ENCODE data around the gene DCDC2B.
A peak's percentile ranks its signal among the peaks of the same experiment; 100 is the strongest.

Gene DCDC2B

GRCh38 chr1:32197074-32197473 is 11.8 kb upstream of the DCDC2B start:
- H3K4me2 ChIP-seq: no peak overlapping the region; the same call in 1 of the 2 replicates
- H4K20me1 ChIP-seq (ENCODE audit: insufficient read depth): no peaks in the 10 kb centered on the region
- H2AFZ ChIP-seq (ENCODE audit: low read depth): no peak overlapping the region
- H3K4me1 ChIP-seq (ENCODE audit: low read depth, poor library complexity, severe bottlenecking): peaks cover 87% of the 10 kb centered on the region
- no peaks in the 10 kb centered on the region for H3K27me3 ChIP-seq (ENCODE audit: insufficient read depth, low read depth)
- no peaks in the 10 kb centered on the region for H3K79me2 ChIP-seq (ENCODE audit: insufficient read depth, low read depth)
- no peak for TF ChIP-seq CTCF (conservative IDR thresholded peaks at IDR 0.05; ENCODE audit: low read depth, low read length)
- H3K27ac ChIP-seq: no peak overlapping the region
- no peak overlapping the region for H3K4me3 ChIP-seq (IDR thresholded peaks at IDR 0.05; ENCODE audit: insufficient read depth, low read depth, low read length)
- no peak overlapping the region for H3K9ac ChIP-seq
- H3K36me3 ChIP-seq (ENCODE audit: insufficient read depth): peaks cover 6% of the 10 kb centered on the region; the same call in 1 of the 2 replicates

DNA sequence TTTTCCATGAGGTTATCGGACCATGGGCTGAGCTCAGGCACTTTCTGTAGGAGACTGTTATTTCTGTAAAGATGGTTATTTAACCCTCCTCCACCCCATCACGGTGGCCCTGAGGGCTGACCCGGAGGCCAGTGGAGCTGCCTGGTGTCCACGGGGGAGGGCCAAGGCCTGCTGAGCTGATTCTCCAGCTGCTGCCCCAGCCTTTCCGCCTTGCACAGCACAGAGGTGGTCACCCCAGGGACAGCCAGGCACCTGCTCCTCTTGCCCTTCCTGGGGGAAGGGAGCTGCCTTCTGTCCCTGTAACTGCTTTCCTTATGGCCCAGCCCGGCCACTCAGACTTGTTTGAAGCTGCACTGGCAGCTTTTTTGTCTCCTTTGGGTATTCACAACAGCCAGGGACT is 11.1 kb upstream of the DCDC2B start:
- Histone ChIP-seq H3K27me3 (ENCODE audit: insufficient read depth, low read depth) (no peaks in the 10 kb centered on the region), H3K9ac (no peak overlapping the region), H3K79me2 (ENCODE audit: insufficient read depth, low read depth) (no peaks in the 10 kb centered on the region), H4K20me1 (ENCODE audit: insufficient read depth) (no peaks in the 10 kb centered on the region), H2AFZ (ENCODE audit: low read depth) (no peak overlapping the region), H3K4me2 (no peak overlapping the region; the same call in 1 of the 2 replicates), H3K27ac (no peak overlapping the region), H3K4me1 (ENCODE audit: low read depth, poor library complexity, severe bottlenecking) (peaks cover 90% of the 10 kb centered on the region), H3K4me3 (IDR thresholded peaks at IDR 0.05; ENCODE audit: insufficient read depth, low read depth, low read length) (no peak overlapping the region), H3K36me3 (ENCODE audit: insufficient read depth) (peaks cover 6% of the 10 kb centered on the region; the same call in 1 of the 2 replicates)
- no peak for TF ChIP-seq CTCF (conservative IDR thresholded peaks at IDR 0.05; ENCODE audit: low read depth, low read length)

DNA sequence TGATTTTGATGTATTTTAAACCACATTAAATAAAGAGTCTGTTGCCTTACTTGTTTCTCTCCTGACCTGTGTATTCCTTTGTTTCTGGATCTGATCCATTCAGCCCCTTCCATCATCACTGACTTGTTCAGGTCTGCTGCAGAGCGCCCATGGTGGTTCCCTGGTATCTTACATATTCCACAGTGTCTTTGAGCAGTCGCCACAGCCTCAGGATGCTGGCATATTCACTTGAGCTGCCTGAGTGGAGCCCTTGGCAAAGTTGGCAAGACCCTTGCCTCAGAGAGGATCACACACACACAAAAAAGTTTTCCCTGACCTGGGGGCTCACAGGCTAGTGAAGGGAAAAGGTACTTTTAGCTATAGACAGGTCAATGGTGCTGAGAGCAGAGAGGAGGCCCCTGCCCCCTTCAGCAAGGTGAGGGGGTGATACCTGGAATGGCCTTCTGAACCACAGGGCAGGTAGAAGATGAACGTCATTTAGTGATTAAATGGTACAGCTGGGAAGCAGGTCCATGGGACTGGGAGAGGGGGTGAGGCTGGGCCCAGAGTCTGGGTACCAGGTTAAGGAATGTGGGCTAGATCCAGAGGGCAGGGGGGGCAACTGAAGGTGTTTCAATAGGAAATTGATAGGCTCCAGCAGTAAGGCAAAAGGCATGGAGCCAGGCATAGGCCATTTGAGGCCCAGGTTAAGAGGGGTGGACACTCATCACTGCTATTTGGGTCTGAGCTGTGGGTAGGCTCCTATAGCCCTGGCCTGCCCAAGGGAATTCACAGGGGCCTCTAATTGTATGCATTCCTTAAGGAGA is 10.4 kb upstream of the DCDC2B start:
- H3K4me3 ChIP-seq (IDR thresholded peaks at IDR 0.05; ENCODE audit: insufficient read depth, low read depth, low read length): no peak overlapping the region
- peak overlapping the region; percentile 66; the same call in 1 of the 2 replicates for H3K4me2 ChIP-seq
- H3K79me2 ChIP-seq (ENCODE audit: insufficient read depth, low read depth): no peaks in the 10 kb centered on the region
- TF ChIP-seq CTCF (conservative IDR thresholded peaks at IDR 0.05; ENCODE audit: low read depth, low read length): no peak
- no peaks in the 10 kb centered on the region for H3K27me3 ChIP-seq (ENCODE audit: insufficient read depth, low read depth)
- H3K27ac ChIP-seq: no peak overlapping the region
- no peaks in the 10 kb centered on the region for H4K20me1 ChIP-seq (ENCODE audit: insufficient read depth)
- H3K9ac ChIP-seq: no peak overlapping the region
- peaks cover 6% of the 10 kb centered on the region; the same call in 1 of the 2 replicates for H3K36me3 ChIP-seq (ENCODE audit: insufficient read depth)
- peaks cover 89% of the 10 kb centered on the region for H3K4me1 ChIP-seq (ENCODE audit: low read depth, poor library complexity, severe bottlenecking)
- H2AFZ ChIP-seq (ENCODE audit: low read depth): no peak overlapping the region

- Histone ChIP-seq H3K27me3 (ENCODE audit: insufficient read depth, low read depth) (no peaks in the 10 kb centered on the region), H2AFZ (ENCODE audit: low read depth) (no peak overlapping the region), H3K36me3 (ENCODE audit: insufficient read depth) (peaks cover 1% of the 10 kb centered on the region; the same call in 1 of the 2 replicates), H3K4me3 (IDR thresholded peaks at IDR 0.05; ENCODE audit: insufficient read depth, low read depth, low read length) (no peak overlapping the region), H3K27ac (no peak overlapping the region), H4K20me1 (ENCODE audit: insufficient read depth) (no peaks in the 10 kb centered on the region), H3K79me2 (ENCODE audit: insufficient read depth, low read depth) (no peaks in the 10 kb centered on the region), H3K4me1 (ENCODE audit: low read depth, poor library complexity, severe bottlenecking) (peaks cover 82% of the 10 kb centered on the region), H3K4me2 (peak overlapping the region; percentile 66), H3K9ac (no peak overlapping the region; the same call in 1 of the 2 replicates)
- TF ChIP-seq CTCF (conservative IDR thresholded peaks at IDR 0.05; ENCODE audit: low read depth, low read length): no peak
These were observed 9.7 kb upstream of the DCDC2B start for GRCh38 chr1:32199043-32199716.
